Epithelial cell of esophagus (primary cell): Measurements from ENCODE around the gene VSTM5.
A peak's percentile ranks its signal among the peaks of the same experiment; 100 is the strongest.

Source experiments
- DNase-seq: peaks from one replicate; pipeline ENCODE4 v3.0.0; 2010; ENCODE audit warnings: low read depth
- H3K4me3 ChIP-seq: 2 replicates; pipeline ENCODE4 v1.5.1; 2011; ENCODE audit warnings: mild to moderate bottlenecking, low read length, control low read depth
- TF ChIP-seq, protein P1 (sequence below): IDR thresholded peaks from 2 replicates; pipeline ENCODE4 v1.5.1; 2011; ENCODE audit warnings: low read depth, mild to moderate bottlenecking, low read length, control low read depth, inconsistent platforms; ENCODE audit not compliant: insufficient read depth; ENCODE audit errors: missing control alignments

Gene VSTM5

DNA sequence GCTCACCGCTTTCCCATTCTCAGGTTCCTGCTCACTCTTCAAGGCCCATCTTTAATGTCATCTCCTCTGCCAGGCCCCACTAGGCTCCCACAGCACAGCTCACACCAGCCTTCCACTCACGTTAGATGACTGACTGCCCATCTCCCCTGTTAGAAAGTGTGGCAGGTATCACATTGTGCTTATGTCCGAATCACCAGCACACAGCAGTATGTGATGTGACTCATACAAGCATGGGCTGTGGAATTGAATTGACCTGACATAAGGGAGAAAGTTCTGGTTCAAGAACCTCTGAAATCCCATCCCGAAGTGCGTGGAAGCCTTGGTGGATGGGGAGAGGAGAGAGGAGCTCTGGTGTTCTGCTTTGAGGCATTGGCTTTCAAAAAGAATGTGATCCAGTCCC lies 6.5 kb downstream of the VSTM5 start:
- peak; percentile 50 for DNase-seq
- TF ChIP-seq, protein P1, sequence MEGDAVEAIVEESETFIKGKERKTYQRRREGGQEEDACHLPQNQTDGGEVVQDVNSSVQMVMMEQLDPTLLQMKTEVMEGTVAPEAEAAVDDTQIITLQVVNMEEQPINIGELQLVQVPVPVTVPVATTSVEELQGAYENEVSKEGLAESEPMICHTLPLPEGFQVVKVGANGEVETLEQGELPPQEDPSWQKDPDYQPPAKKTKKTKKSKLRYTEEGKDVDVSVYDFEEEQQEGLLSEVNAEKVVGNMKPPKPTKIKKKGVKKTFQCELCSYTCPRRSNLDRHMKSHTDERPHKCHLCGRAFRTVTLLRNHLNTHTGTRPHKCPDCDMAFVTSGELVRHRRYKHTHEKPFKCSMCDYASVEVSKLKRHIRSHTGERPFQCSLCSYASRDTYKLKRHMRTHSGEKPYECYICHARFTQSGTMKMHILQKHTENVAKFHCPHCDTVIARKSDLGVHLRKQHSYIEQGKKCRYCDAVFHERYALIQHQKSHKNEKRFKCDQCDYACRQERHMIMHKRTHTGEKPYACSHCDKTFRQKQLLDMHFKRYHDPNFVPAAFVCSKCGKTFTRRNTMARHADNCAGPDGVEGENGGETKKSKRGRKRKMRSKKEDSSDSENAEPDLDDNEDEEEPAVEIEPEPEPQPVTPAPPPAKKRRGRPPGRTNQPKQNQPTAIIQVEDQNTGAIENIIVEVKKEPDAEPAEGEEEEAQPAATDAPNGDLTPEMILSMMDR = no peak
- no peak overlapping the region for H3K4me3 ChIP-seq

DNA sequence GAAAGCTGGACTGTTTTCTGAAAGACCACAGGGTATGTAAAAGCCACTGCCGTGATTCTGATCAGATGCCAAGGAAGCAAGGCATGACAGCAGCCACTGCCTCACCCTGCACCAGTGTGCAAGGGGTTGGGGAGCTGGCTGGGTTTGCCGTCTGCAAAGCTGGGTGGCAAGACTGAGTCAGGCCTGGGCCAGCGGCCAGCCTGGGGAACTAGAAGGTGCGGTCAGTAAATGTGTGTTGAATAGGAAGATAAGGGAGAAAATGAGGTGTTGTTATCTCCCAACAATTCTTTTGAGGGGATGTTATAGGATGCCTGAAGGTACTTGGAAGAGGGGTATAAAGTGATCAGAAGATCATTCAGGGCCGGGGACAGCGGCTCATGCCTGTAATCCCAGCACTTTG lies 8.0 kb downstream of the VSTM5 start:
- H3K4me3 ChIP-seq = no peak overlapping the region
- TF ChIP-seq, protein P1 = no peak
- DNase-seq = peak; percentile 91

DNA sequence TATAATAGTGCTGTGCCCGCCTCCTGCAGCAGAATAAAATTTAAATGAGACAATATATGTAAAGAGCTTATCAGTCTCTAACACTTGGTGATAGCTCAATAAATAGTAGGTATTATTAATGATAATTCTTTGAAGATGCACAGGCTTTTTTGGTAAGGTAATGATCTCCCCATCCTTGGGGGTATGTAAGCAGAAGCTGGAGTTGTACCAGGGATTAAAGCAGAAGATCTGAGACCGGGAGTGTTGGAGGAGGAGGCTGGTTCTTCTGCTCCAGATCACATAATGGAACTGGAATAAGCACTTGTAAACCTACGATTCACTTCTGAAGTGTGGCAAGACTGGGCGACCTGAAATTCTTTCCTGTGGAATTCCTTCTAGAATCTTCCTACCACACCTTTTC lies 8.4 kb downstream of the VSTM5 start:
- no peak for DNase-seq
- H3K4me3 ChIP-seq = no peak overlapping the region
- TF ChIP-seq, protein P1 = no peak

DNA sequence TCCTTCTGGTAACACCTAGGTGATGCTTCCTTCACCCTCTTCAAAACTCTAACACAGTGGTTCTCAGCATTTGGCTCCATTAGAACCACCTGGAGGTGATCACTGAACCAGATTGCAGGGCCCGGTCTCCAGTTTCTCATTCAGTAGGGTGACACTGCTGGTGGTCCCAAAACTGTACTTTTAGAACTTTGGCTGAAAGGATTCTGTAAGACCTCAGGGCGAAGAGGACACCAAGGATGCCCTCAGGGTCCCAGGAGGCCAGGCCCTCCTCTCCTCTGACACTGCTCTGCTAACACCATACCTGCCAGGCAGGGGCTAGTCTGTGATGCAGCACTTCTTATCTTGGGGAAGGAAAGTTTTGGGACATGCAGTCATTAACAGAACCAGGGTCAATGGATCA lies 9.0 kb downstream of the VSTM5 start:
- no peak for DNase-seq
- no peak overlapping the region for H3K4me3 ChIP-seq
- TF ChIP-seq, protein P1 = no peak

DNA sequence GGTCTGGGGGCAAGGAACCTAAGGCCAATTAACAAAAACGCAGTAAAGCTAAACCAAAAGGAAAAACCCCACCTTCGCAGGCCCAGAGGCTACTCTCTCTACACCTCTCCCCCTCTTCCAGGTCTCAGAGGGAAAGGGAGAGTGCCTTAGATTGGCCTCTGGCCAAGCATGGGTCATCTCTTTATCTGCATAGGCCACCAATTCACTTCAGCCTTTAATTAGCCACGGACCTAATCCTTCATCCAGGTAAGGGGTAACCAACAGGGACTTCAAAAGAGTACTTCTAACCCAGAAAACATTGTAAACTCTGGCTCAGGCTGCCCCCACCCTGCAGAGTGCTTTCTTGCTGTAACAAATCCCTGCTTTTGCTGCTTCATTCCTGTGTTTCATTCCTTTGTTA lies 9.4 kb downstream of the VSTM5 start:
- DNase-seq = no peak
- TF ChIP-seq, protein P1 = no peak
- H3K4me3 ChIP-seq = no peak overlapping the region

DNA sequence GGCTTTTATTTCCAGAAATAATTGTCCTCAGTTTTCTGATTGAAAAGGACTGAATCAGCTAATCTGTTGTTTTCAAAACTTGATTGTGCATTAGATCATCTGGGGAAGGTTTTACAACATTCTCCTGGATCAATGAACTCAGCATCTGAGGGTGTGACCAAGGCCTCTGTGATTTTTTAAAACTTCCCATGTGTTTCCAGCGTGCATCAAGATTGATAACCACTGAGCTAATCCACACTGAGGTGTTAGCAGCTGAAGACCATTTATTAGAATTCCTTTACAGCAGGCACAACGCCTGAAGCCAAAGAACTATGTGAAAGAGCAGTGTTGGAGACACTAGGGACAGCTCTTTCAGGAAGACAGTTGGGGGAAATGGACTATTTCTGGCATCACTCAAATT lies 10.2 kb downstream of the VSTM5 start:
- no peak for DNase-seq
- H3K4me3 ChIP-seq = no peak overlapping the region
- TF ChIP-seq, protein P1 = no peak

DNA sequence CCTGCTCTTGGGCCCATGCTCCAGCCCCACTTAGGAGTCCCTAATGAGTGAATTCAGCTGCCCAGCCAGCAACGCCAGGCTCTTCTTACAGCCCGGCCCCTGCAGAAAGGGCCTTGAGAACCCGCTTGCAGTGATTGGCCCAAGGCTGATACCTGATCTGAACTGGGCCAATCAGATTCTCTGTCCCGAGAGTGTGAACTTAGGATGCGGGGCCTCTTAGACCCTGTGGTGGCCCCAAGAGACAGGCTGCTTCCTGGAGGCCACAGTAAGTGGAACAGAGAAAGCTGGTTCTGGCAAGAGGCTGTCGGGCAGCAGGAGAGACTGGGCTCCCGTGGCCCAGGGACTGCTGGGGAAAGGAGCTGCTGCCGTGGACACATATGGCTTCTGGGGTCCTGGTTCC lies 11.5 kb downstream of the VSTM5 start:
- DNase-seq = no peak
- H3K4me3 ChIP-seq = no peak overlapping the region
- TF ChIP-seq, protein P1 = no peak
